Hematopoietic multipotent progenitor cell treated with erythropoietin and hydrocortisone succinate and interleukin-3 and kit ligand, for 15 days (in vitro differentiated cells): ENCODE measurements around the gene NMUR1.

Source experiments
- DNase-seq: peaks from one replicate; pipeline ENCODE4 v3.0.0-alpha.2; 2015; ENCODE audit warnings: low spot score

Gene NMUR1

DNA sequence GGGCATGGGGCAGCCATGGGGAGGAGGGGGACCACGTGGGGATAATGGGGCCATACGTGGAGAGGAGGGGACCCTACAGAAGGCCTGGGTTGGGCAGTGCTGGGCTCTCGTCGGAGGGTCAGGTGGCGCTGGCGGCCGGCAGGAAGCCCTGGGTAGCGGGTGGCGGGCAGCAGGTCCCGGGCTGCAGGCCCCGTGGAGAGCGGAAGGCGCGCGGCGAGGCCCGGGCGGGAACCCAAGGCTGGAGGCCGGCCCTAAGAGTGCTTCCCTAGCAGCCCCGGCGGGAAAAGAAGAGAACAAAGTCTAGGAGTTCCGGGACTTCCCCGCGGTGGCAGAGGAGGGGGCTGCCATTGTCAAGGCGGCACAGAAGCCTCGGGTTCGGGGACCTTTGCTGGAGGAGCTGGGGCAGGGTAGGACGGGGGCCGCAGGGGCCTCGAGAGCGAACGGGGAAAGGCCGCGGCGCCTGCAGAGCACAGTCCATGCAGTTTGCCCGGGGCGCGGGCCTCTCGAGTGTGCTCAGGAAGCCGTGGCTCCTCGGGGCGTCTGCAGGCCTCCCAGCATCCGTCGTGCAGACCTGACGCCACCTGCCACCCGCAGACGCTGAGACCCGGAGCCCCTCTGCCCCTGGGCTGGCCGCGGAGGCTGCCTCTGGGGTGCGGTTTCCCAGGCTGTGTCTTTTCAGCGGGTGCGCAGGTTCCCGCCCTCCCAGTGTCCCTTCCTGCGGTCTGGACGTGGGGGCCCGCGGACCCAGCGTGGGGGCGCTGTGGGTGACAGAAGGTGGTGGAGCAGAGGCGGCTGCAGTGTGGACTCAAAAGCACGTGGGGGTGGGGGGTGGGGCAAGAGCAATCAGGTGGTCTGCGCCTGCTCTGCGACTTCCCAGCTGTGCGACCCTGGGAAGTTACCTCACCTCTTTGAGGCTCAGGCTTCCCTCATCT lies 46.6 kb downstream of the NMUR1 start:
- peak; percentile 21 for DNase-seq

DNA sequence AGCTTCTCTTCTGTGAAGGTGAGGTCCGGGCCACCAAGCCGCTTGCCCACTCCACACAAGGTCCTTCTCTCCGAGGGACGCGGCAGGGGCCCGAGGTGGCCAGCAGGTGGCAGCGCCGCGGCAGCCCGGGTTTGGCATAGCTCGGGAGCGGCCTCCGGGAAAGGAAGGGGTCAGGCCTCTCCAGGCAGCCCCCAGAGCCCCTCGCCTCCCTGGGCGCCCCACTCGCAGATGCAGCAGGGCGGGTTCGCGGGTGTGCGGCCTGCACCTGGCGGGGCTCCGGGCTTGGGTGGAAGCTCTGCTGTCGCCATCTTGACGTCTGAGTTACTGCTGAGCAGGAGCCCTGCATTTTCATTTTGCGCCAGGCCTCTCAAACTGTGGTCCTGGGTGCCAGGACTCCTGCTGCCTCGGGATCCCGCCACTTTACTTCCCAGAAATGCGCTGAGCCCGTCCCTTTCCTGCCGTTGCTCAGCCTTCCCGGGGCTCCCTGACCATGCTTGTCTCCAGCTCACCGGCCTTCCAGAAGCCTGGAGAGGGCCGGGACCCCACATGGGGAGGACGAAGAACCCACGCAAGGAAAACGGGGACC lies 47.3 kb downstream of the NMUR1 start:
- peak; percentile 70 for DNase-seq

DNA sequence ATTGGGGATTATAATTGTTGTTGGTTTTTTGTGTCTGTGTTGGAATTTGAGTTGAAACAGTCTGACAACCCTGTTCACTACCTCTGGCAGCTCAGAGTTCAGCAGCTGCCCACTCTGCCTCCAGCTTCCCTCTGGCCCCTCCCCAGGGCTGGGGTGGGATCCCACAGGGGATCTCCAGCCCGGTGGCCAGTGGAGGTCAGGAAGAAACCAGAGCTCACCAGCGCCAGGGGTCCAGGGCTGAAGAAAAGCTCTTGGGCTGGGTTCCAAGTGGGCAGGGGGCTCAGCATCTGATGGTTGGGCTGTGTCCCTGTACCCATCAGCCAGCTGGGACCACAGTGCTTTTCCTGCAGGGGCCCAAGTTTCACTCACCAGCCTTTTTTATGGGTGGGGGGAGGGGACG lies 49.5 kb downstream of the NMUR1 start:
- DNase-seq = no peak

DNA sequence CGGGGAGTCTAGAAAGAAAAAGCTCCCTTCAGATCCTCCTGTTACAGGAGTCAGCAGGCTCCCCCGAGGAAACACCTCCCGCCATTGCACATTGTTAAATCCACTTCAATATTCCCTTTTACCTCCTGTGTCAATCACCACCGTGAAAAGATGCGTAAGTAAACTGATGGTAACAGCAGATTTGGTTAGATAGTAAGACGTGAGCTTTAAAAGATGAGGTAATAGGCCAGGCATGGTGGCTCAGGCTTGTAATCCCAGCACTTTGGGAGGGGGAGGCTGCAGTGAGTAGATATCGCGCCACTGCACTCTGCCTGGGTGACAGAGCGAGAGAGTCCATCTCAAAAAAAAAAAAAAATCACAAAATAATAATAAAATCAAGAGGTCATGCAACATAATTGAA lies 50.8 kb downstream of the NMUR1 start:
- no peak for DNase-seq

DNA sequence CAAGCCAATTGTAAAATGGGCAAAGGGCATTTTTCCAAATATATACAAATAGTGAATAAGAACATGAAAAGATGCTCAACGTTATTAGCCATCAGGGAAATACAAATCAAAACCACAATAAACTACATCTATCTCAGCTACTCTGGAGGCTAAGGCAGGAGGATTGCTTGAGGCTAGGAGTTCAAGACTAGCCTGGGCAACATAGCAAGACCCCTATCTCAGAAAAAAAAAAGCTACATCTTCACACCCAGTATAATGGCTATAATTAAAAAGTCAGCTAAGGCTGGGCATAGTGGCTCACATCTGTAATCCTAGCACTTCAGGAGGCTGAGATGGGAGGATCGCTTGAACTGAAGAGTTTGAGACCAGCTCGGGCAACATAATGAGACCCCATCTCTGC lies 53.3 kb downstream of the NMUR1 start:
- DNase-seq = no peak

DNA sequence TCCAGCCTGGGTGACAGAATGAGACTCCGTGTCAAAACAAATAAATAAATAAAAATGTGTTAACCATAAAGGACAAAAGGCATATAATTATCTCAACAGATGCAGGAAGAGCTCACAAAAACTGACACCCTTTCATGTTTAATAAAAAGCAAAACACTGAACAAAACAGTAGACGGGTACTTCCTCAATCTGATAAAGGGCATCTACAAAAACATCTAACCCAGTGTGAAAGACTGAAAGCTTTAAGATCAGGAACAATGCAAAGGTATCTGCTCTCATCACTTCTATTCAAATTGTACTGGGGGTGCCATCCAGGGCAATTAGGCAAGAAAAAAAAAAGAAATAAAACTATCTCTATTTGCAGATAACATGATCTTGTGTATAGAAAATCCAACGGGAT lies 54.3 kb downstream of the NMUR1 start:
- no peak for DNase-seq
